SK-N-DZ (cell line): ENCODE results near the gene TDRD5. TPM values are rescaled to one million over a fixed set of nuclear protein-coding genes. Genes with fewer than 3 reads are reported as not detected.

ENCODE experiments used
- DNase-seq: peaks from one replicate; pipeline ENCODE4 v3.0.0-alpha.2; 2015; ENCODE audit warnings: low spot score
- polyA plus RNA-seq, 2 experiments: library from polyadenylated mRNA; depleted of rRNA; stranded (reverse); fragments of >200 nt; gene quantifications; 2 replicates each; pipeline ENCODE4 v1.2.3, GENCODE V29; 2014

Gene TDRD5
- polyA plus RNA-seq (2014; cell fraction: cytosol; rRNA removed): not detected in 2 replicates
- 0.15 TPM in 1 of 2 replicates, not detected in the other for polyA plus RNA-seq (2014; cell fraction: nucleus; rRNA removed)

- DNase-seq: no peak
These were observed at the start of gene TDRD5 for GRCh38 chr1:179591592-179592580. Gene TDRD5 (plus strand): TSS chr1:179591832. CDS start chr1:179592616, 784 bp downstream.

- DNase-seq: no peak
These were observed 46.3 kb upstream of the TDRD5 start for GRCh38 chr1:179545321-179545720.

- DNase-seq: no peak
These were observed 44.6 kb upstream of the TDRD5 start for GRCh38 chr1:179547021-179547535.

- no peak for DNase-seq
These were observed 42.8 kb upstream of the TDRD5 start for GRCh38 chr1:179548666-179549367.

- DNase-seq: no peak
These were observed 42.3 kb upstream of the TDRD5 start for GRCh38 chr1:179549368-179549700.

GRCh38 chr1:179550746-179551682, 40.6 kb upstream of the TDRD5 start:
- no peak for DNase-seq

GRCh38 chr1:179554427-179554826, 37.2 kb upstream of the TDRD5 start:
- no peak for DNase-seq

- no peak for DNase-seq
These were observed 33.6 kb upstream of the TDRD5 start for GRCh38 chr1:179558078-179558477.

GRCh38 chr1:179575497-179576314, 15.9 kb upstream of the TDRD5 start, which contains the start of gene NPHS2:
Gene NPHS2 (minus strand): TSS chr1:179575948. CDS start chr1:179575864, 84 bp downstream.
- no peak for DNase-seq

GRCh38 chr1:179576509-179576908, 15.1 kb upstream of the TDRD5 start:
- no peak for DNase-seq

GRCh38 chr1:179583771-179584320, 7.8 kb upstream of the TDRD5 start:
- DNase-seq: no peak

GRCh38 chr1:179586107-179586823, 5.4 kb upstream of the TDRD5 start:
- DNase-seq: peak; percentile 47

- no peak for DNase-seq
These were observed 4.3 kb upstream of the TDRD5 start for GRCh38 chr1:179587336-179587735.

- DNase-seq: no peak
These were observed 3.1 kb upstream of the TDRD5 start for GRCh38 chr1:179588425-179589024.

- DNase-seq: no peak
These were observed 2.1 kb upstream of the TDRD5 start for GRCh38 chr1:179589509-179589908.

- DNase-seq: no peak
These were observed 961 bp upstream of the TDRD5 start for GRCh38 chr1:179590671-179591070.

GRCh38 chr1:179591253-179591591, 410 bp upstream of the TDRD5 start:
- no peak for DNase-seq

- DNase-seq: no peak
These were observed 7.0 kb downstream of the TDRD5 start for GRCh38 chr1:179598631-179599030.
